GM12878 (cell line): ENCODE data around the gene HCFC1R1. TPM values are rescaled to one million over a fixed set of nuclear protein-coding genes. Genes with fewer than 3 reads are reported as not detected.

Source experiments
- ATAC-seq: fragments of 200-7000 bp; cut with Tn5 transposase; 3 replicates; pipeline ENCODE4 v1.9.1; 2020; ENCODE audit warnings: mild to moderate bottlenecking, moderate library complexity
- BruUV-seq: library from RNA; stranded (reverse); fragments of 400-500 nt; replicated peaks from 2 replicates; lab custom pipeline; 2021; lab: Mats Ljungman, UMichigan
- CTCF ChIA-PET: fragments of 300-600 bp; sonication (Branson Sonifier 250); formaldehyde crosslinking; extraction: SDS; loops from one replicate; lab custom pipeline; 2021; ENCODE audit warnings: inconsistent platforms; lab: Yijun Ruan, JAX
- POLR2A ChIA-PET: fragments of 350-600 bp; formaldehyde crosslinking; extraction: SDS; loops from one replicate; lab custom pipeline; 2021; ENCODE audit warnings: inconsistent platforms; lab: Charles Lee
- RAD21 ChIA-PET: fragments of 300-600 bp; sonication (Branson Sonifier 250); formaldehyde crosslinking; loops from one replicate; lab custom pipeline; 2023; ENCODE audit warnings: antibody characterized with exemption; ENCODE audit not compliant: unreplicated experiment; lab: Charles Lee
- SMC1A ChIA-PET: fragments of 300-600 bp; sonication (Branson Sonifier 250); formaldehyde crosslinking; loops from one replicate; lab custom pipeline; 2023; ENCODE audit not compliant: unreplicated experiment, uncharacterized antibody; lab: Charles Lee
- DNase-seq: peaks from one replicate; pipeline ENCODE4 v3.0.0-alpha.2; 2011; ENCODE audit warnings: low read depth, low spot score
- FAIRE-seq: peaks from 3 replicates; lab custom pipeline; 2011; peaks lifted over from hg19 to GRCh38; lab: Jason Lieb, UNC
- H2AFZ ChIP-seq: 2 replicates; pipeline ENCODE4 v1.6.0; 2011; ENCODE audit warnings: low read depth, low read length, control low read depth; ENCODE audit not compliant: control insufficient read depth
- H3K27ac ChIP-seq: 2 replicates; pipeline ENCODE4 v1.5.1; 2011; ENCODE audit warnings: control low read depth; ENCODE audit not compliant: control insufficient read depth, insufficient read depth
- H3K27me3 ChIP-seq, 2 experiments: replicated peaks in 1 of 2; 2 replicates each; pipeline versions ENCODE4 v1.6.0 to v1.6.1; 2011; ENCODE audit warnings: low read length in 1 of 2; ENCODE audit not compliant: control insufficient read depth in 2 of 2, insufficient read depth in 2 of 2
- H3K36me3 ChIP-seq, 2 experiments: 2 replicates each; pipeline ENCODE4 v1.5.1; 2011; ENCODE audit warnings: low read length in 1 of 2; ENCODE audit not compliant: control insufficient read depth in 2 of 2, insufficient read depth in 2 of 2
- H3K4me1 ChIP-seq: 2 replicates; pipeline ENCODE4 v1.6.1; 2011; ENCODE audit warnings: mild to moderate bottlenecking, low read length, moderate library complexity, mixed read lengths; ENCODE audit not compliant: control insufficient read depth, insufficient read depth
- H3K4me2 ChIP-seq: 2 replicates; pipeline ENCODE4 v1.6.0; 2011; ENCODE audit warnings: control low read depth; ENCODE audit not compliant: control insufficient read depth, insufficient read depth
- H3K4me3 ChIP-seq: fragments of 200-600 bp; sonication (generic); 2 replicates; pipeline ENCODE4 v1.5.1; 2016
- H3K79me2 ChIP-seq: 2 replicates; pipeline ENCODE4 v1.6.0; 2011; ENCODE audit warnings: low read length; ENCODE audit not compliant: control insufficient read depth, insufficient read depth
- H3K9ac ChIP-seq: 2 replicates; pipeline ENCODE4 v1.8.0; 2011; ENCODE audit warnings: low read length, control low read depth, mixed read lengths; ENCODE audit not compliant: control insufficient read depth, insufficient read depth
- H3K9me3 ChIP-seq: replicated peaks from 3 replicates; pipeline ENCODE4 v1.5.1; 2011; ENCODE audit warnings: mild to moderate bottlenecking, low read length; ENCODE audit not compliant: control insufficient read depth, insufficient read depth
- H4K20me1 ChIP-seq: 2 replicates; pipeline ENCODE4 v1.6.0; 2011; ENCODE audit not compliant: control insufficient read depth, insufficient read depth
- CTCF ChIP-seq, 3 experiments: IDR thresholded peaks in 2 of 3; conservative IDR thresholded peaks in 1 of 3; 2 replicates each; pipeline ENCODE4 v1.5.1; 2011; ENCODE audit warnings: low read depth in 3 of 3, low read length in 3 of 3, mild to moderate bottlenecking in 3 of 3, control low read depth in 2 of 3, moderate library complexity in 2 of 3, inconsistent platforms in 1 of 3, mixed read lengths in 1 of 3; ENCODE audit not compliant: control insufficient read depth in 2 of 3, insufficient read depth in 1 of 3; ENCODE audit errors: extremely low read depth in 1 of 3
- GATAD2B ChIP-seq: fragments of 450-650 bp; conservative IDR thresholded peaks from 2 replicates; pipeline ENCODE4 v1.6.1; 2017; ENCODE audit warnings: low read depth, mild to moderate bottlenecking, moderate library complexity
- HDAC2 ChIP-seq: fragments of 200-600 bp; sonication (generic); IDR thresholded peaks from 2 replicates; pipeline ENCODE4 v1.6.1; 2017
- HDAC6 ChIP-seq: fragments of 200-600 bp; sonication (generic); IDR thresholded peaks from one replicate; pipeline ENCODE4 v1.8.0; 2017; ENCODE audit warnings: antibody characterized with exemption; ENCODE audit not compliant: unreplicated experiment
- HSF1 ChIP-seq: fragments of 150-350 bp; IDR thresholded peaks from 2 replicates; pipeline ENCODE4 v1.6.1; 2014; ENCODE audit warnings: mild to moderate bottlenecking, low read depth, low read length
- NR2F1 ChIP-seq: fragments of 450-650 bp; conservative IDR thresholded peaks from 2 replicates; pipeline ENCODE4 v1.6.1; 2017; ENCODE audit warnings: mild to moderate bottlenecking
- RB1 ChIP-seq: fragments of 450-650 bp; formaldehyde crosslinking; IDR thresholded peaks from 2 replicates; pipeline ENCODE4 v1.6.1; 2017; ENCODE audit warnings: mild to moderate bottlenecking, borderline replicate concordance
- RCOR1 ChIP-seq: conservative IDR thresholded peaks from 2 replicates; pipeline ENCODE4 v1.6.1; 2012; ENCODE audit warnings: low read depth, low read length, improper control_type of control experiment
- RUNX3 ChIP-seq: IDR thresholded peaks from 2 replicates; pipeline ENCODE4 v1.6.1; 2012; ENCODE audit warnings: low read length, inconsistent platforms
- SMAD1 ChIP-seq: fragments of 450-650 bp; IDR thresholded peaks from 2 replicates; pipeline ENCODE4 v1.6.1; 2018; ENCODE audit warnings: mild to moderate bottlenecking, low read depth; ENCODE audit not compliant: partially characterized antibody
- SMARCA5 ChIP-seq: fragments of 450-650 bp; IDR thresholded peaks from 2 replicates; pipeline ENCODE4 v1.6.1; 2017; ENCODE audit warnings: mild to moderate bottlenecking
- SUPT20H ChIP-seq: IDR thresholded peaks from 2 replicates; pipeline ENCODE4 v1.6.1; 2011; ENCODE audit warnings: low read depth, mild to moderate bottlenecking, low read length, moderate library complexity, borderline replicate concordance; ENCODE audit not compliant: control insufficient read depth
- TAF1 ChIP-seq: IDR thresholded peaks from 2 replicates; pipeline ENCODE4 v1.6.1; 2011; ENCODE audit warnings: mild to moderate bottlenecking, low read depth, low read length, borderline replicate concordance
- YY1 ChIP-seq: IDR thresholded peaks from 2 replicates; pipeline ENCODE4 v1.6.1; 2011; ENCODE audit warnings: low read depth, mild to moderate bottlenecking, low read length
- ZNF217 ChIP-seq: fragments of 450-650 bp; IDR thresholded peaks from 2 replicates; pipeline ENCODE4 v1.6.1; 2017; ENCODE audit warnings: antibody characterized with exemption, mild to moderate bottlenecking
- ZNF274 ChIP-seq: IDR thresholded peaks from one replicate; pipeline ENCODE4 v1.8.0; 2011; ENCODE audit not compliant: insufficient read length, insufficient read depth
- WGBS: methylation state at CpG from one replicate; pipeline ENCODE4 v1.1.6; 2016; ENCODE audit warnings: low lambda C conversion rate; ENCODE audit not compliant: insufficient replicate concordance, insufficient coverage; ENCODE audit errors: missing lambda C conversion rate; 5-methylcytosine and 5-hydroxymethylcytosine counted together
- in situ Hi-C: fragments of 300-500 bp; cut with MboI; formaldehyde crosslinking; loops from 9 replicates; pipeline ENCODE4 v1.14.3; 2018; ENCODE audit warnings: mixed read lengths
- intact Hi-C: fragments of 100-400 bp; cut with micrococcal nuclease; formaldehyde crosslinking; loops from one replicate; pipeline ENCODE4 v1.14.2; 2022; ENCODE audit not compliant: unreplicated experiment
- polyA plus RNA-seq, 11 experiments: library from polyadenylated mRNA; depleted of rRNA in 4 of 11; unstranded in 6 of 11; stranded (reverse) in 5 of 11; fragments of >200 nt; fragmentation: Nextera tagmentation in 4 of 11; fragmentation: Illumina TruSeq in 1 of 11; extraction: Ambion mirVana in 4 of 11; extraction: Trizol in 1 of 11; gene quantifications; 1 replicate in 1 of 11; 2 replicates in 10 of 11; pipeline versions ENCODE4 v1.2.1 to v1.2.3, GENCODE V29; 2011 to 2016; ENCODE audit warnings: inconsistent platforms in 2 of 11, missing spikeins in 2 of 11, low read depth in 1 of 11
- total RNA-seq, 4 experiments: library from RNA; depleted of rRNA in 3 of 4; stranded (reverse); fragments of >200 nt in 3 of 4; fragmentation: Illumina TruSeq in 1 of 4; extraction: Trizol in 1 of 4; gene quantifications; 2 replicates each; pipeline versions ENCODE4 v1.2.1 to v1.2.3, GENCODE V29; 2013 to 2021
- TF ChIP-seq, protein P1 (sequence below): fragments of 450-650 bp; IDR thresholded peaks from 2 replicates; pipeline ENCODE4 v1.6.1; 2017; ENCODE audit warnings: borderline replicate concordance

The HCFC1R1 gene
- total and polyA plus RNA-seq, 10 of the 15 experiments (the other 5 are each of a cell fraction or from before 2014, with no cell fraction given) = 2.8 to 42.5 (median 20.4) TPM

DNA sequence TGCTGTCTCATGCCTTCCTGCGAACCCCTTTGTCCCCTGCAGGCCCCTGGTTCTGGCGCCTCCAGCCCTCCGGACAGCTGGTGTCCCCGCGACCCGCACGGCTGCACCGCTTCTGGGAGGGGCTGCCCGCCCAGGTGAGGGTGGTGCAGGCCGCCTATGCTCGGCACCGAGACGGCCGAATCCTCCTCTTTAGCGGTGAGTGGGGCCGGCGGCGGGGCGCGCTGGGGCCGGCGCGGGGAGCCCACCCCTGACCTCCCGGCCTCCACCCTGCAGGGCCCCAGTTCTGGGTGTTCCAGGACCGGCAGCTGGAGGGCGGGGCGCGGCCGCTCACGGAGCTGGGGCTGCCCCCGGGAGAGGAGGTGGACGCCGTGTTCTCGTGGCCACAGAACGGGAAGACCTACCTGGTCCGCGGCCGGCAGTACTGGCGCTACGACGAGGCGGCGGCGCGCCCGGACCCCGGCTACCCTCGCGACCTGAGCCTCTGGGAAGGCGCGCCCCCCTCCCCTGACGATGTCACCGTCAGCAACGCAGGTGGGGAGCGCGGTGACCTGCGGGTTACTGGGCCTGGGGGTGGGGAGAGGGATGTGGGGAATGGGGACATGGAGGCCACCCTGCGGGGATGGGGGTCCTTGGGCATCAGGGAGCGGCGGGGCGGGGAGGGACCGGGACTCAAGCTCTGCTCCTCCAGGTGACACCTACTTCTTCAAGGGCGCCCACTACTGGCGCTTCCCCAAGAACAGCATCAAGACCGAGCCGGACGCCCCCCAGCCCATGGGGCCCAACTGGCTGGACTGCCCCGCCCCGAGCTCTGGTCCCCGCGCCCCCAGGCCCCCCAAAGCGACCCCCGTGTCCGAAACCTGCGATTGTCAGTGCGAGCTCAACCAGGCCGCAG, 34.6 kb upstream of the HCFC1R1 start:
- SMC1A ChIA-PET = interaction anchor here (0.7 to 3.9 kb wide), 9 partner anchors 16 to 76 kb away, joined by 3 to 53 read pairs (median 4); partner anchors contain the start of gene ZNF213
- TF ChIP-seq RUNX3 (no peak), RB1 (no peak), GATAD2B (0 out of 2 replicates have a peak, but pooled peaks have one; percentile 37), HDAC2 (no peak), CTCF (IDR thresholded peaks at IDR 0.05 in 2 of 3, conservative IDR thresholded peaks at IDR 0.05 in 1 of 3; ENCODE audit: control insufficient read depth in 2 of 3, extremely low read depth in 1 of 3, insufficient read depth in 1 of 3, low read depth in 3 of 3, low read length in 3 of 3) (peak in 2 of 3 experiments; percentile 49 to 59; a peak in 5 of 6 replicates), HSF1 (no peak), ZNF274 (no peak), SMARCA5 (peak; percentile 10; the same call in 1 of the 2 replicates), TAF1 (no peak), SMAD1 (no peak), HDAC6 (no peak), SUPT20H (no peak), NR2F1 (peak; percentile 58; the same call in 1 of the 2 replicates), YY1 (peak; percentile 8; the same call in 1 of the 2 replicates), RCOR1 (no peak), ZNF217 (no peak)
- TF ChIP-seq, protein P1, sequence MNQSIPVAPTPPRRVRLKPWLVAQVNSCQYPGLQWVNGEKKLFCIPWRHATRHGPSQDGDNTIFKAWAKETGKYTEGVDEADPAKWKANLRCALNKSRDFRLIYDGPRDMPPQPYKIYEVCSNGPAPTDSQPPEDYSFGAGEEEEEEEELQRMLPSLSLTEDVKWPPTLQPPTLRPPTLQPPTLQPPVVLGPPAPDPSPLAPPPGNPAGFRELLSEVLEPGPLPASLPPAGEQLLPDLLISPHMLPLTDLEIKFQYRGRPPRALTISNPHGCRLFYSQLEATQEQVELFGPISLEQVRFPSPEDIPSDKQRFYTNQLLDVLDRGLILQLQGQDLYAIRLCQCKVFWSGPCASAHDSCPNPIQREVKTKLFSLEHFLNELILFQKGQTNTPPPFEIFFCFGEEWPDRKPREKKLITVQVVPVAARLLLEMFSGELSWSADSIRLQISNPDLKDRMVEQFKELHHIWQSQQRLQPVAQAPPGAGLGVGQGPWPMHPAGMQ = no peak
- no peaks in the 10 kb centered on the region for H3K27me3 ChIP-seq
- 7% methylated on average over 52 of the region's 77 CpGs for WGBS
- H3K9ac ChIP-seq = peak overlapping the region; percentile 82
- intact Hi-C loops (loop anchor here (1.0 to 2.0 kb wide), 3 partner anchors 37 to 108 kb away; no protein-coding TSS in a partner anchor), in situ Hi-C loops (no loop called here)
- DNase-seq (no peak), FAIRE-seq (no peak), ATAC-seq (peak; percentile 76)
- peak overlapping the region; percentile 87 for H2AFZ ChIP-seq
- H3K4me2 ChIP-seq = peak overlapping the region; percentile 75
- TSS peak; percentile 45 for BruUV-seq
- RAD21 ChIA-PET = interaction anchor here (0.5 to 3.0 kb wide), 20 partner anchors 17 to 114 kb away, joined by 3 to 72 read pairs (median 6); partner anchors contain the start of genes TNFRSF12A and ZNF213
- no peaks in the 10 kb centered on the region for H3K79me2 ChIP-seq
- POLR2A ChIA-PET = interaction anchor here (0.6 to 1.4 kb wide), 12 partner anchors 13 to 1072 kb away, joined by 3 to 5 read pairs (median 4); partner anchors contain the start of genes HCFC1R1, THOC6 and ZNF213
- H3K27ac ChIP-seq = peak overlapping the region; percentile 70
- H3K9me3 ChIP-seq = no peaks in the 10 kb centered on the region; the same call in 2 of the 3 replicates
- peaks cover 16% of the 10 kb centered on the region for H3K4me1 ChIP-seq
- H3K4me3 ChIP-seq = peak overlapping the region; percentile 87
- no peaks in the 10 kb centered on the region for H4K20me1 ChIP-seq
- CTCF ChIA-PET = interaction anchor here (0.6 to 9.5 kb wide), 29 partner anchors 10 to 113 kb away, joined by 3 to 174 read pairs (median 6); partner anchors contain the start of genes HCFC1R1, THOC6 and ZNF213
- H3K36me3 ChIP-seq = no peaks in the 10 kb centered on the region
